NCI-H128 (cell line): ENCODE results near the gene C13orf46.
"Not testable (repeated sequence)": the region's sequence is repeated elsewhere in the genome, so short reads cannot be mapped to it uniquely, and the experiment has no call there.

Experiments used
- DNase-seq: peaks from one replicate; lab custom pipeline; 2025; ENCODE audit not compliant: unreplicated experiment; lab: John Stamatoyannopoulos, UW

The C13orf46 gene

DNA sequence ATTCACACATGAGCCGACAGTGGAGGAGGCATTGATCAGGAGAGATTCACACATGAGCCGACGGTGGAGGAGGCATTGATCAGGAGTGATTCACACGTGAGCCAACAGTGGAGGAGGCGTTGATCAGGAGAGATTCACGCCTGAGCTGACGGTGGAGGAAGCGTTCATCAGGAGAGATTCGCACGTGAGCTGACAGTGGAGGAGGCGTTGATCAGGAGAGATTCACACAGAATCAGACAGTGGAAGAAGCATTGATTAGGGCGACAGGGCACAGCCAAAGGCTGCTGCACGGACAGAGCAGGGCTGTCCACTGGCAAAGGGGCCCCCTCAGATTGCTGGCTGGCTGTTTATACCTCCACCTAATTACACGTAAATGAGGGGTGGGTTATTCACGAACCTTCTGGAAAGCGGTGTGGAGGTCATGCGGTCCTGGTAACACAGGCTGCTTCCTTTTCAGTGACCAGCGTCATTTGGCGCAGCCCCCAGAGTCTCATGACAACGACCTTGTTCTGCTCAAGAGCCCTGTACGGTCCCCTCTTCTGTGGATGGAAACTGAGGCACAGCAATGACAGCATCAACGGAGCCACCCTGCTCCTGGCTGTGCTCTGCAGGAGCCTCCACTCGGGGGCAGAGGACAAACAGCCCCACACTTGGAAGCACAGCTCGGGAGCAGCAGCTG lies 59.4 kb downstream of the C13orf46 start:
- no peak for DNase-seq

DNA sequence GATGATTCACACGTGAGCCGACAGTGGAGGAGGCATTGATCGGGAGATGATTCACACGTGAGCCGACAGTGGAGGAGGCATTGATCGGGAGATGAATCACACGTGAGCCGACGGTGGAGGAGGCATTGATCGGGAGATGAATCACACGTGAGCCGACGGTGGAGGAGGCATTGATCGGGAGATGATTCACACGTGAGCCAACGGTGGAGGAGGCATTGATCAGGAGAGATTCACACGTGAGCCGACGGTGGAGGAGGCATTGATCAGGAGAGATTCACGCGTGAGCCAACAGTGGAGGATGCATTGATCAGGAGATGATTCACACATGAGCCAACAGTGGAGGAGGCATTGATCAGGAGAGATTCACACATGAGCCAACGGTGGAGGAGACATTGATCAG lies 60.0 kb downstream of the C13orf46 start:
- DNase-seq, result not testable (repeated sequence)

DNA sequence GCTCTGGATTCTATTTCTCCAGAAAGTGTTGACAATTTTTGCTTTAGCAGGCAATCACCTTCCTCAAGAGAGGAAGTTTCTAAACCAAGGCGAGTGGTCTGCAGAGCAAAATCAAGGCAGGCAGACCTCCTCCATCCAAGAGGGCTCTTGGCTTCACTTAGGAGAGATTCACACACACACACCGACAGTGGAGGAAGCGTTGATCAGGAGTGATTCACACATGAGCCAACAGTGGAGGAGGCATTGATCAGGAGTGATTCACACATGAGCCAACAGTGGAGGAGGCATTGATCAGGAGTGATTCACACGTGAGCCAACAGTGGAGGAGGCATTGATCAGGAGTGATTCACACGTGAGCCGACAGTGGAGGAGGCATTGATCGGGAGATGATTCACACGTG lies 60.5 kb downstream of the C13orf46 start:
- DNase-seq, result not testable (repeated sequence)

DNA sequence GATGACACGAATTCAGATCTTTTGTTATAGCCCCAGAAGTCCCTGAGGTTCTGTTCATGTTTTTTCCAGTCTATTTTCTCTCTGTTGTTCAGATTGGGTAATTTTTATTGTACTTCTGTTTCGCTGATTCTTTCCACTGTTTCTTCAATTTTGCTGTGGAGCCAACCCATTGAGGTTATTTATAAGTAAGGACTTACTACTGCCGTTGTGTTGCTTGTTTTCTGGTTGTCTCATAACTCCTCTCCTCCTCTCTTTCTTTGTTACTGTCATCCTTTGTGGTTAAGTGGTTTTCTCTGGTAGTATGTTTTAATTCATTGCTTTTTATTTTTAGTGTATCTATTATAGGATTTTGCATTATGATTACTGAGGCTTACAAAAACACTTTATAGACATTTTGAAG lies 61.3 kb downstream of the C13orf46 start:
- DNase-seq, result no peak

DNA sequence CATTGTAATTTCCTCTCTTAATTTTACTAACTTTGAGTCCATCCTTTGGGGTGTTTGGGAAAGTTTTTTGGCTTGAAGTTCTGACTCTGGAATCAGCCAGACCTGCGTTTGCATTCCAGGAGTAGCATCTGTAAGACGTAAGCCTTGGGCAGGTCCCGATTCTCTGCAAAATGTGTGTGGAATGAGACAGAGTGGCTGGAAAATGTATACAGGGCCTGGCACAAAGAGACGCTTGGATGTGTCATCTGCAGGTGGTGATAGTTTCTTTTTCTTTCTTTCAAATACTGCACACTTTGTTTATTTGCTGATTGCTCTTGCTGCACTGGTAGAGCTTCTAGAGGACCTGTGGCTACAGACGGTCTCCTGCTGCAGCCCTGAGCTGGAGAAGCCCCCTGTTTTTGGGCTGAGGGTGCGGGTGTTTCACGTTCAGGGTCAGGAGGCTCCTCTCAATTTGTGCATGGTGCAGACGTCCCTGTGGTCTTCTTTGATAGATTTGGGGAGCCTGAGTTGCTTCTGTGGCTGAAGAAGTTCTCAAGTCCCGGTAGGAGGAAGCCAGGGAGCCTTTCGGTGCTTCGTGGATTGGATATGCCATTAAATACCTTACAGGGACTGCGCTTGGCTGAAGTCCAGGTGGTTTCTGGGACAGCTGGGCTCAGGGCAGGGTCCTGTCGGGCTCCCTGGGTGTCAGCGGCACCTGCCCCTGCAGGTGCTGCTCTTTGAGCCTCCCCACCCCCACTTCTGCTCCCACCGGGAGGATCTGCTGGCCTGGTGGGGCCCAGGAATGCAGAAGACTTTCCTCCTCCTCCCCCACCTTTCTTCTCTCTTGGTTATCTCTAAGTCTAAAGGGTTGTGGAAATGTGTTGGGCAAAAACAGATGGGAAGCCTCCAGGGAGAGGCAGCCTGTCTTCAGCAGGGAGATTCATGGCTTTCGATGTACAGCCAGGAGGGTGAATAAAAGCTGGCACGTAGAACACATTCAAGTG lies 66.0 kb downstream of the C13orf46 start:
- no peak for DNase-seq

DNA sequence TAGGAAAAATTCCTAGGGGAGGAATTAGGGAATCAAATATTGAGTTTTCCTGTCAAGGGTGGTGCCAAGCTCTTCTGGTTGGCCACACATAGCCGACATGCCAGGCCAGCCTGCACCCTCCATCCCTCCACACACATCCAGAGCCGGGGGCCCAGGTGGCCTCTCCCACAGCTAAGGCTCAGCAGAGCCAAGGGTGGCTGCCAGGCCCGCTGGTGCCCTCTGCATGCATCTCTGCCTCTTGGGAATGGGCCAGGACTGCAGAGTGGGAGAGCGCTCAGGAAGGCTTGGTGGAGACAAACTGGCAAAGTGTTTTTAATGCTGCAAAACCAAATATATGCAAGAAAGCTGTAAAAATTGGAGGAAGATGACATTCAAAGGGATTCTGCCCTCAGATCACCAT lies 67.3 kb downstream of the C13orf46 start:
- no peak for DNase-seq

DNA sequence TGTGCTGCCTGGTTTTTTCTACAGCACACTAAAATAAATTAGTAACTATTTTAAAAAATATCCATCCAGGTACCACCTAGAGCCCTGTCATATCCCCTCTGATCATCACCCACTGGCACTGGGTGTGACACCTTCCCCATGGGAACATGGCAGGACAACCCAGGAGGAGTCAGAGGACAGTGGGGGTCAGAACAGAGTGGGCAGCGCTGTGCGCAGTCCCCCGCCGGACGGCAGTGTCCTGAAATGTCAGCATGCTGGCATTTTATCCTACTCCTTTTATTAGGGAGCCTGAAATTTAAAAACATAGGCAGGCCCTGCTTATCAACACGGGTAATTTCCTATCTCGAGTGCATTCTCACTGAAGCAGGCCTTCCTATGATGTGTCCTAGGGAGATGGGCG lies 67.9 kb downstream of the C13orf46 start:
- no peak for DNase-seq

DNA sequence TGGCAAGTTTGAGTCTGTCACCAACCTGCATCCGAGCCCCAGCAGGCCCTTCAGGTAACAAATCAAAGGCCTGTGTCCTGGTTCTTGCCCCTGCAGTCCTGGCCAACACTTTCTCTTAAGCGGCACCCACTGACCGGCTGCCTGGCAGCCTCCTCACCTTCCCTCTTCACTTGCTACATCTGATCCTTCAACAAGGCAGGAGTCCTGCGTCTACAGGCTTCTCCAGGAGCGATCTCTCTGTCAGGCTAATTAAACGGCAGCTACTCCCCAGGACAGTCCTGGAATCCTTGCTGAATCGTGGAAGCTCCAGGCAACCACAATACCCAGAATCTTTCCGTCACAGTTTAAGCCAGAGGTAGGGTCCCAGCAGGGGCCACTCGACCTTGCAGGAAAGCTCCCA lies 68.9 kb downstream of the C13orf46 start:
- DNase-seq, result no peak

DNA sequence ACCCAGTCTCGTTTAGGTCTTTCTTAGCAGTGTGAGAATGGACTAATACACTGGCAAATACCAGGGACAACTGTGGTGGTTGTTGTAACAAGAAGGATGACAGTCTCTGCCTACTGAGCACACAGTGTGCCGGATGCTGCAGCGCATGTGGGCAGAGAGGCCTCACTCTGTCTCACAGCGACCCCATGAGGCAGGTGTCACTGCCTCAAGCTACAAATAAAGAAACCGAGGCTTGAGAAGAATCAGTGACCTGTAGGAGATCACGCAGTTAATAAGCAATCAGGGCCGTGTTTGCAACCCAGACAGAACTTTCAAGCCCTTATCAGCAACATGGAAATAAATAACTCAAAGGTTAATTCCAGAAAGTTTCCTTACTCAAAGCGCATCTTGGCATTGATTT lies 69.5 kb downstream of the C13orf46 start:
- DNase-seq, result no peak

DNA sequence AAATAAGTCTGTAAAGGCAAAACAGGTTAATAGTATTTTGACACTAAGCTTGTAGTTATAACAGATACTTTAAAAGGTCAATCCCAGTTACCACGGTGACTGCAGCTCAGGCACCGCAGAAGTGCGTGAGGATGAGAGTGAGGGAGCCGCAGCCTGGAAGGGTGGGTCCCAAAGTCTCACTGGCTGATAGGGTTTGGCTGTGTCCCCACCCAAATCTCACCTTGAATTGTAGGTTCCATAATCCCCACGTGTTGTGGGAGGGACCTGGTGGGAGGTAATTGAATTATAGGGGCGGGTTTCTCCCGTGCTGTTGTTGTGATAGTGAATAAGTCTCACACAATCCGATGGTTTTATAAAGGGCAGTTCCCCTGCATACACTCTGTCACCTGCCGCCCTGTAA lies 70.0 kb downstream of the C13orf46 start:
- no peak for DNase-seq
